ENCODE measurements around the gene ARHGAP20.
A peak's percentile ranks its signal among the peaks of the same experiment; 100 is the strongest.

DNA sequence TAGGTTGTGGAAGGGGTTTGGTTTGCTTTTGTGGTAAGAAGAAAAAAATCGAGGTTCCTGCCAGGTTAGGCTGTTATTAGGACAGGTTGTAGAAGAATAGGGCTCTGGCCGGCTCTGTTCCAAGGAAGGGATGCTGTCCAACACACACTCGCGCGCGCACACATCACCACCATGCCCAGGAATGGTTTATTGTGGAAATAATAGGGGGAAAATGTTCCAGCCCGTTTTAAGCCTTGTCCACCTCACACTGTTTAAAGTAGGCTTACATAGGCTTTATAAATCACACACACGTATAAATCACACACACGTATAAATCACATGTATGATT is 1.2 kb upstream of the ARHGAP20 start:
- TF ChIP-seq, protein P1, sequence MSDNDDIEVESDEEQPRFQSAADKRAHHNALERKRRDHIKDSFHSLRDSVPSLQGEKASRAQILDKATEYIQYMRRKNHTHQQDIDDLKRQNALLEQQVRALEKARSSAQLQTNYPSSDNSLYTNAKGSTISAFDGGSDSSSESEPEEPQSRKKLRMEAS (IDR thresholded peaks at IDR 0.05): no peak
- TF ChIP-seq CTCF (IDR thresholded peaks at IDR 0.05; ENCODE audit: low read depth, low read length, missing input control): no peak
- TF ChIP-seq NR2F2 (IDR thresholded peaks at IDR 0.05): no peak
- TF ChIP-seq, protein P2, sequence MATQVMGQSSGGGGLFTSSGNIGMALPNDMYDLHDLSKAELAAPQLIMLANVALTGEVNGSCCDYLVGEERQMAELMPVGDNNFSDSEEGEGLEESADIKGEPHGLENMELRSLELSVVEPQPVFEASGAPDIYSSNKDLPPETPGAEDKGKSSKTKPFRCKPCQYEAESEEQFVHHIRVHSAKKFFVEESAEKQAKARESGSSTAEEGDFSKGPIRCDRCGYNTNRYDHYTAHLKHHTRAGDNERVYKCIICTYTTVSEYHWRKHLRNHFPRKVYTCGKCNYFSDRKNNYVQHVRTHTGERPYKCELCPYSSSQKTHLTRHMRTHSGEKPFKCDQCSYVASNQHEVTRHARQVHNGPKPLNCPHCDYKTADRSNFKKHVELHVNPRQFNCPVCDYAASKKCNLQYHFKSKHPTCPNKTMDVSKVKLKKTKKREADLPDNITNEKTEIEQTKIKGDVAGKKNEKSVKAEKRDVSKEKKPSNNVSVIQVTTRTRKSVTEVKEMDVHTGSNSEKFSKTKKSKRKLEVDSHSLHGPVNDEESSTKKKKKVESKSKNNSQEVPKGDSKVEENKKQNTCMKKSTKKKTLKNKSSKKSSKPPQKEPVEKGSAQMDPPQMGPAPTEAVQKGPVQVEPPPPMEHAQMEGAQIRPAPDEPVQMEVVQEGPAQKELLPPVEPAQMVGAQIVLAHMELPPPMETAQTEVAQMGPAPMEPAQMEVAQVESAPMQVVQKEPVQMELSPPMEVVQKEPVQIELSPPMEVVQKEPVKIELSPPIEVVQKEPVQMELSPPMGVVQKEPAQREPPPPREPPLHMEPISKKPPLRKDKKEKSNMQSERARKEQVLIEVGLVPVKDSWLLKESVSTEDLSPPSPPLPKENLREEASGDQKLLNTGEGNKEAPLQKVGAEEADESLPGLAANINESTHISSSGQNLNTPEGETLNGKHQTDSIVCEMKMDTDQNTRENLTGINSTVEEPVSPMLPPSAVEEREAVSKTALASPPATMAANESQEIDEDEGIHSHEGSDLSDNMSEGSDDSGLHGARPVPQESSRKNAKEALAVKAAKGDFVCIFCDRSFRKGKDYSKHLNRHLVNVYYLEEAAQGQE (IDR thresholded peaks at IDR 0.05): no peak
- no peak for TF ChIP-seq GABPA (IDR thresholded peaks at IDR 0.05 in 1 of 2, conservative IDR thresholded peaks at IDR 0.05 in 1 of 2)
- TF ChIP-seq, protein P3, sequence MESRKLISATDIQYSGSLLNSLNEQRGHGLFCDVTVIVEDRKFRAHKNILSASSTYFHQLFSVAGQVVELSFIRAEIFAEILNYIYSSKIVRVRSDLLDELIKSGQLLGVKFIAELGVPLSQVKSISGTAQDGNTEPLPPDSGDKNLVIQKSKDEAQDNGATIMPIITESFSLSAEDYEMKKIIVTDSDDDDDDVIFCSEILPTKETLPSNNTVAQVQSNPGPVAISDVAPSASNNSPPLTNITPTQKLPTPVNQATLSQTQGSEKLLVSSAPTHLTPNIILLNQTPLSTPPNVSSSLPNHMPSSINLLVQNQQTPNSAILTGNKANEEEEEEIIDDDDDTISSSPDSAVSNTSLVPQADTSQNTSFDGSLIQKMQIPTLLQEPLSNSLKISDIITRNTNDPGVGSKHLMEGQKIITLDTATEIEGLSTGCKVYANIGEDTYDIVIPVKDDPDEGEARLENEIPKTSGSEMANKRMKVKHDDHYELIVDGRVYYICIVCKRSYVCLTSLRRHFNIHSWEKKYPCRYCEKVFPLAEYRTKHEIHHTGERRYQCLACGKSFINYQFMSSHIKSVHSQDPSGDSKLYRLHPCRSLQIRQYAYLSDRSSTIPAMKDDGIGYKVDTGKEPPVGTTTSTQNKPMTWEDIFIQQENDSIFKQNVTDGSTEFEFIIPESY (IDR thresholded peaks at IDR 0.05): no peak
- no peak for TF ChIP-seq JUND (IDR thresholded peaks at IDR 0.05)
- TF ChIP-seq YY1 (IDR thresholded peaks at IDR 0.05): peak; percentile 4
